ENCODE measurements around the gene CA9. TPM values are rescaled to one million over a fixed set of nuclear protein-coding genes. Genes with fewer than 3 reads are reported as not detected.

Gene CA9
- total and polyA plus RNA-seq, 9 of the 15 experiments (the other 6 are each of a cell fraction or from before 2014, with no cell fraction given) = 0.15 to 10.6 (median 0.60) TPM; not detected in 4

- TF ChIP-seq TSHZ1 (CRISPR knock-in tag; IDR thresholded peaks at IDR 0.05) = no peak
- TF ChIP-seq SMAD1 (IDR thresholded peaks at IDR 0.05; ENCODE audit: low read depth, low read length, partially characterized antibody) = no peak
- TF ChIP-seq ZNF785 (CRISPR knock-in tag; IDR thresholded peaks at IDR 0.05) = no peak
- no peak for TF ChIP-seq SIX5 (IDR thresholded peaks at IDR 0.05; ENCODE audit: borderline replicate concordance in 1 of 2, insufficient read depth in 1 of 2, low read depth in 1 of 2, low read length in 2 of 2)
- no peak for TF ChIP-seq DNMT1 (IDR thresholded peaks at IDR 0.05)
- TF ChIP-seq ZZZ3 (IDR thresholded peaks at IDR 0.05) = 0 out of 2 replicates have a peak, but pooled peaks have one; percentile 34
- TF ChIP-seq HEY1 (CRISPR knock-in tag; IDR thresholded peaks at IDR 0.05; ENCODE audit: borderline replicate concordance) = no peak
- no peak for TF ChIP-seq FOXK1 (CRISPR knock-in tag; IDR thresholded peaks at IDR 0.05; ENCODE audit: borderline replicate concordance)
- no peak for TF ChIP-seq ZNF274 (IDR thresholded peaks at IDR 0.05; ENCODE audit: borderline replicate concordance, low read depth, low read length)
- no peak for TF ChIP-seq ZNF12 (CRISPR knock-in tag; IDR thresholded peaks at IDR 0.05)
- TF ChIP-seq GTF2B (IDR thresholded peaks at IDR 0.05; ENCODE audit: extremely low read depth, insufficient read length) = no peak
- TF ChIP-seq NFE2 (IDR thresholded peaks at IDR 0.05; ENCODE audit: low read depth) = no peak
- TF ChIP-seq NCOA6 (IDR thresholded peaks at IDR 0.05) = no peak
- no peak for TF ChIP-seq ZNF511 (CRISPR knock-in tag; IDR thresholded peaks at IDR 0.05)
- TF ChIP-seq SNAPC5 (CRISPR knock-in tag; IDR thresholded peaks at IDR 0.05) = no peak
- peak in 1 of 2 experiments; percentile 30 for TF ChIP-seq AFF1 (IDR thresholded peaks at IDR 0.05; ENCODE audit: low read depth in 1 of 2, partially characterized antibody in 2 of 2)
- TF ChIP-seq NR2C2 (CRISPR knock-in tag; IDR thresholded peaks at IDR 0.05) = no peak; the same call in 1 of the 2 replicates
- peak; percentile 80 for TF ChIP-seq NR2C2 (tag; IDR thresholded peaks at IDR 0.05)
- TF ChIP-seq SAFB (IDR thresholded peaks at IDR 0.05; ENCODE audit: borderline replicate concordance, low read depth, low read length) = no peak
Observed at GRCh38 chr9:35729700-35730485, 56.2 kb downstream of the CA9 start (continued).

All from K562 (cell line).